ENCODE measurements around the gene CACNA1B.

- no peak for TF ChIP-seq CTCF (IDR thresholded peaks at IDR 0.05)
- no peak for TF ChIP-seq POLR2AphosphoS5 (IDR thresholded peaks at IDR 0.05)
These were observed 199.0 kb downstream of the CACNA1B start for GRCh38 chr9:138076650-138077009.

Data from gastroesophageal sphincter (tissue), 3 donors.